GM12878 (cell line): ENCODE measurements around the gene OPCML. TPM values are rescaled to one million over a fixed set of nuclear protein-coding genes. Genes with fewer than 3 reads are reported as not detected.

Experiments
- BCLAF1 ChIP-seq: fragments of 450-650 bp; IDR thresholded peaks from 2 replicates; pipeline ENCODE4 v1.6.1; 2017; ENCODE audit warnings: antibody characterized with exemption, mild to moderate bottlenecking, moderate library complexity
- E2F4 ChIP-seq: IDR thresholded peaks from 2 replicates; pipeline ENCODE4 v1.6.1; 2012; ENCODE audit warnings: low read depth, low read length, improper control_type of control experiment
- E2F8 ChIP-seq: fragments of 450-650 bp; IDR thresholded peaks from 2 replicates; pipeline ENCODE4 v1.6.1; 2018; ENCODE audit warnings: mild to moderate bottlenecking, low read depth, moderate library complexity; ENCODE audit not compliant: partially characterized antibody
- HSF1 ChIP-seq: fragments of 150-350 bp; IDR thresholded peaks from 2 replicates; pipeline ENCODE4 v1.6.1; 2014; ENCODE audit warnings: mild to moderate bottlenecking, low read depth, low read length
- JUNB ChIP-seq: IDR thresholded peaks from 2 replicates; pipeline ENCODE4 v1.6.1; 2016; ENCODE audit warnings: antibody characterized with exemption, mild to moderate bottlenecking
- NR2C1 ChIP-seq: fragments of 450-650 bp; IDR thresholded peaks from 2 replicates; pipeline ENCODE4 v1.6.1; 2017; ENCODE audit warnings: antibody characterized with exemption, mild to moderate bottlenecking, moderate library complexity
- POLR2AphosphoS2 ChIP-seq: IDR thresholded peaks from 2 replicates; pipeline ENCODE4 v1.6.1; 2011; ENCODE audit warnings: low read depth, mild to moderate bottlenecking, low read length, improper control_type of control experiment, moderate library complexity
- REST ChIP-seq: IDR thresholded peaks from 2 replicates; pipeline ENCODE4 v1.6.1; 2012; ENCODE audit warnings: mild to moderate bottlenecking, low read depth, low read length
- polyA plus RNA-seq, 11 experiments: library from polyadenylated mRNA; depleted of rRNA in 4 of 11; unstranded in 6 of 11; stranded (reverse) in 5 of 11; fragments of >200 nt; fragmentation: Nextera tagmentation in 4 of 11; fragmentation: Illumina TruSeq in 1 of 11; extraction: Ambion mirVana in 4 of 11; extraction: Trizol in 1 of 11; gene quantifications; 1 replicate in 1 of 11; 2 replicates in 10 of 11; pipeline versions ENCODE4 v1.2.1 to v1.2.3, GENCODE V29; 2011 to 2016; ENCODE audit warnings: inconsistent platforms in 2 of 11, missing spikeins in 2 of 11, low read depth in 1 of 11
- total RNA-seq, 4 experiments: library from RNA; depleted of rRNA in 3 of 4; stranded (reverse); fragments of >200 nt in 3 of 4; fragmentation: Illumina TruSeq in 1 of 4; extraction: Trizol in 1 of 4; gene quantifications; 2 replicates each; pipeline versions ENCODE4 v1.2.1 to v1.2.3, GENCODE V29; 2013 to 2021

OPCML gene
- total and polyA plus RNA-seq, 10 of the 15 experiments (the other 5 are each of a cell fraction or from before 2014, with no cell fraction given): 0.84 TPM; not detected in 9

- TF ChIP-seq HSF1 (no peak), E2F8 (no peak), NR2C1 (no peak), JUNB (no peak), POLR2AphosphoS2 (no peak), BCLAF1 (no peak), E2F4 (no peak), REST (no peak)
Measured at GRCh38 chr11:133555034-133555433, 22.7 kb upstream of the OPCML start (continued).
